IgD-negative memory B cell (primary cell): ENCODE data around the gene KDM2A. TPM values are rescaled to one million over a fixed set of nuclear protein-coding genes. Genes with fewer than 3 reads are reported as not detected.
A peak's percentile ranks its signal among the peaks of the same experiment; 100 is the strongest.

ENCODE experiments used
- H3K27ac Mint-ChIP-seq, 3 donors: one replicate each; pipeline ENCODE4 v1.8.0; 2020 to 2022; ENCODE audit warnings: mild to moderate bottlenecking in 3 of 3, mixed read lengths in 3 of 3, moderate library complexity in 1 of 3
- H3K27me3 Mint-ChIP-seq: one replicate; pipeline ENCODE4 v1.8.0; 2021; ENCODE audit warnings: mixed read lengths
- H3K36me3 Mint-ChIP-seq: one replicate; pipeline ENCODE4 v1.8.0; 2020; ENCODE audit warnings: mild to moderate bottlenecking, mixed read lengths
- H3K4me1 Mint-ChIP-seq, 3 donors: one replicate each; pipeline ENCODE4 v1.8.0; 2020 to 2022; ENCODE audit warnings: mixed read lengths in 3 of 3, mild to moderate bottlenecking in 1 of 3
- H3K4me3 Mint-ChIP-seq, 4 donors: one replicate each; pipeline ENCODE4 v1.8.0; 2020 to 2022; ENCODE audit warnings: mild to moderate bottlenecking in 4 of 4, mixed read lengths in 4 of 4, moderate library complexity in 3 of 4
- H3K9me3 Mint-ChIP-seq, 3 donors: one replicate each; pipeline ENCODE4 v1.8.0; 2020 to 2021; ENCODE audit warnings: mixed read lengths in 3 of 3, mild to moderate bottlenecking in 1 of 3
- polyA plus RNA-seq: library from polyadenylated mRNA; unstranded; fragments of 300-500 nt; fragmentation: Illumina TruSeq; gene quantifications from one replicate; pipeline ENCODE4 v1.2.3, GENCODE V29; 2021

Gene KDM2A
- polyA plus RNA-seq, 1 donor from 2014 or later: 25.1 TPM

GRCh38 chr11:67288452-67289225 lies 169.6 kb downstream of the KDM2A start:
- Mint-ChIP-seq H3K27me3 (peaks cover 4% of the 10 kb centered on the region), H3K4me1 (peaks cover 18 to 28% (median 27%) of the 10 kb centered on the region in 3 donors), H3K27ac (peak overlapping the region; percentile 98 to 99 (median 98)), H3K36me3 (peaks cover 3% of the 10 kb centered on the region), H3K4me3 (peak overlapping the region; percentile 77 to 94 (median 86)), H3K9me3 (no peaks in the 10 kb centered on the region)

GRCh38 chr11:67289226-67289650 lies 170.2 kb downstream of the KDM2A start, which contains the start of gene ANKRD13D:
ANKRD13D (plus strand) TSS chr11:67289303; CDS start chr11:67289461, 158 bp downstream.
- Mint-ChIP-seq H3K4me1 (peaks cover 23 to 31% (median 30%) of the 10 kb centered on the region in 3 donors), H3K36me3 (peaks cover 4% of the 10 kb centered on the region), H3K9me3 (no peaks in the 10 kb centered on the region), H3K4me3 (peak within 1 kb of the TSS; percentile 84 to 95 (median 94)), H3K27me3 (peaks cover 4% of the 10 kb centered on the region), H3K27ac (peak within 1 kb of the TSS; percentile 98 to 99 (median 98))

GRCh38 chr11:67289651-67290479 lies 170.8 kb downstream of the KDM2A start:
- H3K9me3 Mint-ChIP-seq: no peaks in the 10 kb centered on the region
- peaks cover 4% of the 10 kb centered on the region for H3K27me3 Mint-ChIP-seq
- H3K4me1 Mint-ChIP-seq: peaks cover 23 to 31% (median 30%) of the 10 kb centered on the region in 3 donors
- peaks cover 6% of the 10 kb centered on the region for H3K36me3 Mint-ChIP-seq
- H3K4me3 Mint-ChIP-seq: peak overlapping the region; percentile 67 to 95 (median 88)
- H3K27ac Mint-ChIP-seq: peak overlapping the region; percentile 80 to 89 (median 85)

GRCh38 chr11:67290801-67291200 lies 171.7 kb downstream of the KDM2A start:
- Mint-ChIP-seq H3K36me3 (peaks cover 10% of the 10 kb centered on the region), H3K4me3 (peak overlapping the region in 2 of 4 donors; percentile 67 to 84), H3K4me1 (peaks cover 23 to 31% (median 28%) of the 10 kb centered on the region in 3 donors), H3K27me3 (peaks cover 4% of the 10 kb centered on the region), H3K9me3 (no peaks in the 10 kb centered on the region), H3K27ac (peak overlapping the region in 1 of 3 donors; percentile 85)

GRCh38 chr11:67291481-67292381 lies 172.7 kb downstream of the KDM2A start:
- Mint-ChIP-seq H3K36me3 (peaks cover 17% of the 10 kb centered on the region), H3K4me3 (peak overlapping the region in 2 of 4 donors; percentile 61 to 83), H3K27me3 (peaks cover 4% of the 10 kb centered on the region), H3K9me3 (peaks cover 0 to 9% (median 0%) of the 10 kb centered on the region in 3 donors), H3K27ac (peak overlapping the region in 2 of 3 donors; percentile 77 to 85), H3K4me1 (peaks cover 24 to 30% (median 25%) of the 10 kb centered on the region in 3 donors)

- Mint-ChIP-seq H3K4me3 (peak overlapping the region in 3 of 4 donors; percentile 39 to 83 (median 61)), H3K27ac (peak overlapping the region in 2 of 3 donors; percentile 77 to 85), H3K36me3 (peaks cover 18% of the 10 kb centered on the region), H3K4me1 (peaks cover 17 to 21% (median 20%) of the 10 kb centered on the region in 3 donors), H3K9me3 (peaks cover 0 to 10% (median 0%) of the 10 kb centered on the region in 3 donors), H3K27me3 (no peaks in the 10 kb centered on the region)
Measured at GRCh38 chr11:67292671-67293070, 173.6 kb downstream of the KDM2A start.

- H3K36me3 Mint-ChIP-seq: peaks cover 18% of the 10 kb centered on the region
- H3K27ac Mint-ChIP-seq: peak overlapping the region in 2 of 3 donors; percentile 77 to 85
- H3K4me3 Mint-ChIP-seq: peak overlapping the region in 1 of 4 donors; percentile 83
- H3K4me1 Mint-ChIP-seq: peaks cover 13 to 21% (median 16%) of the 10 kb centered on the region in 3 donors
- H3K27me3 Mint-ChIP-seq: no peaks in the 10 kb centered on the region
- H3K9me3 Mint-ChIP-seq: peaks cover 0 to 10% (median 0%) of the 10 kb centered on the region in 3 donors
Measured at GRCh38 chr11:67293090-67293489, 174.0 kb downstream of the KDM2A start.

GRCh38 chr11:67295846-67296245 lies 176.8 kb downstream of the KDM2A start:
- peaks cover 0 to 10% (median 0%) of the 10 kb centered on the region in 3 donors for H3K9me3 Mint-ChIP-seq
- H3K27me3 Mint-ChIP-seq: no peaks in the 10 kb centered on the region
- peaks cover 23% of the 10 kb centered on the region for H3K36me3 Mint-ChIP-seq
- H3K4me3 Mint-ChIP-seq: peak overlapping the region in 1 of 4 donors; percentile 61
- peaks cover 15 to 21% (median 15%) of the 10 kb centered on the region in 3 donors for H3K4me1 Mint-ChIP-seq
- peak overlapping the region in 1 of 3 donors; percentile 39 for H3K27ac Mint-ChIP-seq

- H3K27me3 Mint-ChIP-seq: no peaks in the 10 kb centered on the region
- peak overlapping the region in 2 of 4 donors; percentile 5 to 33 for H3K4me3 Mint-ChIP-seq
- peaks cover 3 to 9% (median 8%) of the 10 kb centered on the region in 3 donors for H3K4me1 Mint-ChIP-seq
- peaks cover 0 to 10% (median 0%) of the 10 kb centered on the region in 3 donors for H3K9me3 Mint-ChIP-seq
- peaks cover 23% of the 10 kb centered on the region for H3K36me3 Mint-ChIP-seq
- peak overlapping the region in 1 of 3 donors; percentile 27 for H3K27ac Mint-ChIP-seq
Measured at GRCh38 chr11:67298786-67299185, 179.7 kb downstream of the KDM2A start.

GRCh38 chr11:67299471-67300191 lies 180.6 kb downstream of the KDM2A start:
- H3K4me1 Mint-ChIP-seq: peaks cover 2 to 6% (median 5%) of the 10 kb centered on the region in 3 donors
- H3K36me3 Mint-ChIP-seq: peaks cover 21% of the 10 kb centered on the region
- H3K27me3 Mint-ChIP-seq: no peaks in the 10 kb centered on the region
- peaks cover 0 to 10% (median 0%) of the 10 kb centered on the region in 3 donors for H3K9me3 Mint-ChIP-seq
- H3K4me3 Mint-ChIP-seq: no peak overlapping the region
- H3K27ac Mint-ChIP-seq: no peak overlapping the region

GRCh38 chr11:67300256-67300755 lies 181.2 kb downstream of the KDM2A start:
- Mint-ChIP-seq H3K36me3 (peaks cover 17% of the 10 kb centered on the region), H3K27ac (no peak overlapping the region), H3K27me3 (no peaks in the 10 kb centered on the region), H3K4me1 (peaks cover 2 to 6% (median 5%) of the 10 kb centered on the region in 3 donors), H3K9me3 (peaks cover 0 to 10% (median 0%) of the 10 kb centered on the region in 3 donors), H3K4me3 (no peak overlapping the region)

- Mint-ChIP-seq H3K4me1 (peaks cover 2 to 6% (median 5%) of the 10 kb centered on the region in 3 donors), H3K9me3 (peaks cover 0 to 10% (median 0%) of the 10 kb centered on the region in 3 donors), H3K4me3 (no peak overlapping the region), H3K27ac (peak overlapping the region in 1 of 3 donors; percentile 57), H3K27me3 (no peaks in the 10 kb centered on the region), H3K36me3 (peaks cover 15% of the 10 kb centered on the region)
Measured at GRCh38 chr11:67300756-67301312, 181.8 kb downstream of the KDM2A start.
